K562 (cell line): ENCODE measurements around the gene ORAI3. TPM values are rescaled to one million over a fixed set of nuclear protein-coding genes. Genes with fewer than 3 reads are reported as not detected.

Experiments
- ARID2 ChIP-seq: fragments of 450-650 bp; IDR thresholded peaks from 2 replicates; pipeline ENCODE4 v1.6.1; 2017; ENCODE audit warnings: antibody characterized with exemption, mild to moderate bottlenecking
- BCOR ChIP-seq: fragments of 450-650 bp; IDR thresholded peaks from 2 replicates; pipeline ENCODE4 v1.6.1; 2016
- CC2D1A ChIP-seq: fragments of 450-650 bp; IDR thresholded peaks from 2 replicates; pipeline ENCODE4 v1.6.1; 2017; ENCODE audit warnings: mild to moderate bottlenecking
- DACH1 ChIP-seq: fragments of 450-650 bp; IDR thresholded peaks from 2 replicates; pipeline ENCODE4 v1.6.1; 2018; ENCODE audit not compliant: partially characterized antibody
- HDGF ChIP-seq: fragments of 450-650 bp; IDR thresholded peaks from 2 replicates; pipeline ENCODE4 v1.6.1; 2016
- IRF9 ChIP-seq: fragments of 450-650 bp; IDR thresholded peaks from 2 replicates; pipeline ENCODE4 v1.6.1; 2016; ENCODE audit warnings: missing biosample characterization, missing genetic modification characterization
- KAT2B ChIP-seq: IDR thresholded peaks from one replicate; pipeline ENCODE4 v1.6.1; 2012; ENCODE audit warnings: low read depth, mild to moderate bottlenecking, control low read depth, inconsistent platforms, low read length, moderate library complexity
- KLF13 ChIP-seq: fragments of 450-650 bp; IDR thresholded peaks from 2 replicates; pipeline ENCODE4 v1.6.1; 2016; ENCODE audit warnings: missing genetic modification characterization, low read depth, mild to moderate bottlenecking, missing compliant biosample characterization, moderate library complexity, borderline replicate concordance
- MNT ChIP-seq, 2 experiments: fragments of 450-650 bp; conservative IDR thresholded peaks; 2 replicates each; pipeline ENCODE4 v1.6.1; 2017; ENCODE audit warnings: mild to moderate bottlenecking in 2 of 2, moderate library complexity in 2 of 2
- NCOA4 ChIP-seq: fragments of 450-650 bp; IDR thresholded peaks from 2 replicates; pipeline ENCODE4 v1.6.1; 2018; ENCODE audit warnings: mild to moderate bottlenecking; ENCODE audit not compliant: partially characterized antibody
- NKRF ChIP-seq: fragments of 450-650 bp; IDR thresholded peaks from 2 replicates; pipeline ENCODE4 v1.6.1; 2016; ENCODE audit warnings: borderline replicate concordance
- RBM14 ChIP-seq: fragments of 200-400 bp; formaldehyde crosslinking; IDR thresholded peaks from 2 replicates; pipeline ENCODE4 v1.6.1; 2018; ENCODE audit warnings: low read depth, mild to moderate bottlenecking, low read length, moderate library complexity, borderline replicate concordance; ENCODE audit not compliant: insufficient read depth
- RBM34 ChIP-seq: fragments of 200-400 bp; formaldehyde crosslinking; IDR thresholded peaks from 2 replicates; pipeline ENCODE4 v1.6.1; 2018; ENCODE audit warnings: low read length, borderline replicate concordance; ENCODE audit not compliant: insufficient read depth
- SIRT6 ChIP-seq: IDR thresholded peaks from one replicate; pipeline ENCODE4 v1.6.1; 2012; ENCODE audit warnings: low read depth, mild to moderate bottlenecking, control low read depth, inconsistent platforms, low read length, moderate library complexity
- SMARCA5 ChIP-seq: fragments of 450-650 bp; IDR thresholded peaks from 2 replicates; pipeline ENCODE4 v1.6.1; 2016
- SP2 ChIP-seq: IDR thresholded peaks from 2 replicates; pipeline ENCODE4 v1.6.1; 2011; ENCODE audit warnings: mild to moderate bottlenecking, low read depth, low read length, moderate library complexity; ENCODE audit not compliant: poor library complexity, severe bottlenecking; ENCODE audit errors: extremely low read depth
- XRCC5 ChIP-seq: fragments of 200-400 bp; formaldehyde crosslinking; IDR thresholded peaks from 2 replicates; pipeline ENCODE4 v1.6.1; 2017; ENCODE audit warnings: low read depth, mild to moderate bottlenecking, low read length
- ZBTB9 ChIP-seq: fragments of 450-650 bp; formaldehyde crosslinking; IDR thresholded peaks from 2 replicates; pipeline ENCODE4 v1.4.0; 2020; ENCODE audit warnings: mild to moderate bottlenecking, moderate library complexity
- ZC3H4 ChIP-seq: sonication (generic); formaldehyde crosslinking; IDR thresholded peaks from 2 replicates; pipeline ENCODE4 v1.9.0; 2021; ENCODE audit warnings: missing genetic modification reagents, borderline replicate concordance
- ZNF124 ChIP-seq: sonication (generic); formaldehyde crosslinking; IDR thresholded peaks from 2 replicates; pipeline ENCODE4 v1.8.1; 2022; ENCODE audit warnings: missing genetic modification reagents
- ZNF175 ChIP-seq: fragments of 200-800 bp; sonication (Bioruptor generic); IDR thresholded peaks from 2 replicates; pipeline ENCODE4 v1.6.1; 2016; ENCODE audit warnings: low read depth, mild to moderate bottlenecking, missing genetic modification characterization, missing compliant biosample characterization
- ZNF239 ChIP-seq: fragments of 250-450 bp; sonication (Bioruptor Pico); IDR thresholded peaks from 2 replicates; pipeline ENCODE4 v1.4.0; 2020; ENCODE audit warnings: mild to moderate bottlenecking
- polyA plus RNA-seq, 8 experiments: library from polyadenylated mRNA; depleted of rRNA in 4 of 8; stranded (reverse) in 5 of 8; unstranded in 3 of 8; fragments of >200 nt; fragmentation: Nextera tagmentation in 2 of 8; fragmentation: Illumina TruSeq in 1 of 8; extraction: Ambion mirVana in 2 of 8; extraction: Trizol in 1 of 8; gene quantifications; 2 replicates each; pipeline versions ENCODE4 v1.2.1 to v1.2.3, GENCODE V29; 2011 to 2014; ENCODE audit warnings: inconsistent platforms in 1 of 8, missing spikeins in 1 of 8
- total RNA-seq, 7 experiments: library from RNA; depleted of rRNA in 6 of 7; stranded (reverse); fragments of >200 nt in 6 of 7; fragmentation: Illumina TruSeq in 2 of 7; extraction: Trizol in 2 of 7; gene quantifications; 2 replicates each; pipeline versions ENCODE4 v1.2.1 to v1.2.3, GENCODE V29; 2011 to 2021; ENCODE audit warnings: low replicate concordance in 1 of 7

The ORAI3 gene
- total and polyA plus RNA-seq, 9 of the 15 experiments (the other 6 are each of a cell fraction or from before 2014, with no cell fraction given): 4.9 to 23.3 (median 14.1) TPM

- no peak for TF ChIP-seq SIRT6
- no peak for TF ChIP-seq ZC3H4 (CRISPR knock-in tag)
- peak; percentile 32; the same call in 1 of the 2 replicates for TF ChIP-seq BCOR
- TF ChIP-seq ZNF124 (CRISPR knock-in tag): no peak
- no peak for TF ChIP-seq ZNF239 (CRISPR knock-in tag)
- peak; percentile 29 for TF ChIP-seq DACH1
- TF ChIP-seq SP2: no peak
- no peak for TF ChIP-seq CC2D1A
- peak in 1 of 2 experiments; percentile 46; a peak in 1 of 4 replicates for TF ChIP-seq MNT (conservative IDR thresholded peaks at IDR 0.05)
- TF ChIP-seq NKRF: no peak
- no peak for TF ChIP-seq NCOA4
- TF ChIP-seq RBM34: no peak
- 0 out of 2 replicates have a peak, but pooled peaks have one; percentile 11 for TF ChIP-seq HDGF
- TF ChIP-seq ZNF175 (CRISPR knock-in tag): no peak
- TF ChIP-seq XRCC5: no peak
- no peak for TF ChIP-seq ARID2
- TF ChIP-seq KLF13: no peak
- no peak for TF ChIP-seq ZBTB9 (CRISPR knock-in tag)
- TF ChIP-seq IRF9 (tag): no peak
- no peak for TF ChIP-seq RBM14
- TF ChIP-seq SMARCA5: no peak
- TF ChIP-seq KAT2B: no peak
These were observed 47.5 kb upstream of the ORAI3 start (continued) for GRCh38 chr16:30901201-30902028.
